GM18909 (cell line): Measurements from ENCODE around the gene KRT86.
"Not testable (repeated sequence)": the region's sequence is repeated elsewhere in the genome, so short reads cannot be mapped to it uniquely, and the experiment has no call there.

Experiments
- ATAC-seq: cut with Tn5 transposase; IDR thresholded peaks from one replicate; pipeline ENCODE4 v1.9.1; 2021; ENCODE audit warnings: mild to moderate bottlenecking; ENCODE audit not compliant: unreplicated experiment, poor library complexity

KRT86 gene

DNA sequence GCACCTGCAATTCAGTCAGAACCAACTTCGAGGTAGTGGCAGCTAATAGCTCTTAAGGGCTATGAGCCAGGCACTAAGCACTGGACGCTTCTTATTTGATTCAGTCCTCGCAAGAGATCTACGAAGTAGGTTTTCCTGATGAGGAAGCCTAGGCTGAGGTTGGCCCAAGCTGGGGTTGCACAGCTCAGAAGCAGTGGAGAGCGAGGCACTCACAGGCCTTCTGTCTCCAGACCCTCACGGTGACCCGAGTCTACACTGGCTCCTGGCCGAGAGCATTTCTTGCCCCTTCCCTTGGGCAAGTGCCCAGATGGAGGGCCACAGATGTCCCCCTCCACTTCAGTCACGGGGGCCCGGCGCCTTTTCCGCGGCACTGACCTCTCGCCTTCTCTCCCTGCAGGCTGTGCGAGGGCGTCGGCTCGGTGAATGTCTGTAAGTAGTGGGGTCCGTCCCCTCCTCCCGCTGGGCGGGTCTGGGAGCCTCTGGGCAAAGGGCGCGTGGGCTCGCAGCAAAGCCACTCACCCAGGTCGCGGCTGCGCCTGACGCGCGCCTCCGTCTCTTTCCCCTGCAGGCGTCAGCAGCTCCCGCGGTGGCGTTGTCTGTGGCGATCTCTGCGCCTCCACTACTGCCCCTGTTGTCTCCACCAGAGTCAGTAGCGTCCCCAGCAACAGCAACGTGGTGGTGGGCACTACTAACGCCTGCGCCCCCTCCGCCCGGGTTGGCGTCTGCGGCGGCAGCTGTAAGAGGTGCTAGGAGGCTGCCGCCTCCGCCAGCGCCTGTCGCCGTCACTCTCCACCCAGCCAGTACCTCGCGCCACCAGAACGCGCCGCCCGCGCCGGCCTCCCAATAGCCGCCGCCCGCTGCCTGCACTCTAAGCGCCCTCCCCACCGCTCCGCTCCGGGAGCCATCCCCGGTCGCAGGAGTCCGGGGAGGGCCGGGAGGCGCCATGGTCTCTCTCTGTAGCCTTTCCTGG, 33.7 kb downstream of the KRT86 start:
- no peak for ATAC-seq

DNA sequence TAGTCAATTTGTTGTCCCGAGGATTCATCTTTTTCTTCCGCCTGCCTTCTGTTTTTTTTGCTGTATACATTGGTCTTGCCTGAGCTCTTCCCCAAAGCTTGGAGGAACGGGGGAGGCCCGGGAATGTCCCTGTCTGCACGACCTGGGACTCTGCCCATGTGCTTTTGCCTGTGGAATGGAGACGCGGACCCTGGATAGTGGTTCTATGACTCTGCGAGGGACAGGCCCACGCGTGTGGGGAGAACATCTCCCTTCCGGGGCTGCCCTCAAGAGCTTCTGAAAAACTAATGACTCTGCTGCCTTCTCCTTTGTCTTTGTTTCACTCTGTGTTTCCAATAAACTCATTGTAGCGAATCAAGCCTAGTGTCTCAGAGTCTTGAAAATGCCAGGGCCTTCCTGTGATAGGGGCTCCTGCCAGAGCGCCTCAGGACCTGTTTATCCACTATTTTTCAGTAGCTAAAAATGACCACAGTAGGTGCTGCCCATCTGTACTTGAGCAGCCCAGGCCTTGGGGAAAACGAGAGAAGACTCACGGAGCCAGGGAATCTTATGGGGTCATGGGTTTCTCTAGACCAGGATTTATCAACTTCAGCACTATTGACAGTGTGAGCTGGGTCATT, 34.5 kb downstream of the KRT86 start:
- no peak for ATAC-seq

GRCh38 chr12:52310622-52311284, 36.3 kb downstream of the KRT86 start:
- no peak for ATAC-seq

GRCh38 chr12:52311285-52311648, 36.8 kb downstream of the KRT86 start:
- ATAC-seq: no peak

DNA sequence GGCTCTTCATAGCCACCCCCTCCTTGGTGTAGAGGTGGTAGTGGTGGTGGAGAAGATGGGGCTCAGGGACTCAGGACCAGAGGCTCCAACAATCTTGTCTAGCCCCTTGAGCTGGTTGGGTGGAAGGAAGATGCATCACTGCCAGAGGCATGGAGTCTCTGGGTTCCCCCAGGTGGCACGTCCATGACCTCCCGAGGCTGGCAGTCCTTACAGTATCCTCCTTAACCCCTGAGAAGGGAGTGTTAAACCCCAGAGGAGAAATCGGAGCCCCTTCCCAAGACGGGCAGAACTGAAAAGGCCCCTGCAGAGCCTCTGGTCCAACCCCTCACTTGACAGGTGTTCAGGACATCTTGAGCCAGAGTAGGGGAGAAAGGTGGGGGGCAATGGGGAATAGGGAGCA, 37.6 kb downstream of the KRT86 start:
- no peak for ATAC-seq

DNA sequence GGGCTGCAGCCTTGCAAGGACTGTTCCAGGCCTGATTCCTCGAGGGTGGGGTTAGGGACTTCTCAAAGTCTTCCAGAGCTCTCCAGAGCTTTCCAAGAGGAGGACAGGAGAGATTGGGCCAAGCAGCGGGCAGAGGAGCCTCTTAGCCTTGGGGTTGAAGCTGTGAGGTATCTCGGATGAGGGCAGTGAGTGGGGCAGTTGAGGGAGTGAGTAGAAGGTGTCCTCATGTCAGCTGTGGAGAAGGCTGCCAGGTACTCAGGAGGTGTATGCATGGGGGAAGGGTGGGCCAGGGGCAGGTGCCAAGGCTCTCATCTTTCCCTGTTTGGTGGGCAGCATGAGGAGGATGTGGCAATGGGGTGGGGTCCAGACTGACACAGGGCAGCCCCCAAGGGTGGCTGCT, 39.0 kb downstream of the KRT86 start:
- ATAC-seq: no peak

- ATAC-seq: no peak
Measured at GRCh38 chr12:52313926-52314325, 39.5 kb downstream of the KRT86 start.

GRCh38 chr12:52314511-52314910, 40.1 kb downstream of the KRT86 start:
- ATAC-seq: no peak

DNA sequence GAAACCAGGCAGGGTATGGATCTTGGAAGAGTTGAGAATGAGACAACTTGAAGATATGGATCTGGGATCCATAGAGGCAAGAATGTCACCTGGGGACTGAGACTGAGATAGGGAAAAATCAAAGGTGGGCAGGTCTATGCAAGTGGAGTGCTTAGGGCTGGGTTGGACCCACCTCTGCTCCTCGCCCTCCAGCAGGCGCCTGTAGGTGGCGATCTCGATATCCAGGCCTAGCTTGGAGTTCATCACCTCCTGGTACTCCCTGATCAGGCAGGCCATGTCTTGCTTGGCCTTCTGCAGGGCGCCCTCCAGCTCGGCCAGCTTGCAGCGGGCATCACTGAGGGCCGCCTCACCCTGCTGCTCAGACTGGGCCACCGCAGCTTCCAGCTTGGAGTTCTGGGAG, 41.3 kb downstream of the KRT86 start:
- ATAC-seq: not testable (repeated sequence)

DNA sequence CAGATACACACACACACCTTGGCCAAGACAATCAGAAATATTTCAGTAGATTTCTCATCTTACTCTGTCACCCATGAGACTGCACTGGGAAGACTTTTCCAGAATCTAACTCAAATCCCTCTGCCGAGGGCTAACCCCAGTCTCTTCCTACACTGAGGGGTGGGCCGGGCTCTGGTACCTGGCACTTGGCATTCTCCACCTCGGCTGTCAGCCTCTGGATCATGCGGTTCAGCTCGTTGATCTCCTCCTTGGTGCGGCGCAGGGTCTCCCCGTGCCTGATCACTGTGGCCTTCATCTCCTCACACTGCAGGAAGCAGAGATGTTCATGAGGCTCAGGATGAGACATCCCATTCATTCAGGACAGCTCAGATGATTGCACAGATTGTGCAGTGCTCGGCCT, 41.8 kb downstream of the KRT86 start:
- ATAC-seq: no peak

DNA sequence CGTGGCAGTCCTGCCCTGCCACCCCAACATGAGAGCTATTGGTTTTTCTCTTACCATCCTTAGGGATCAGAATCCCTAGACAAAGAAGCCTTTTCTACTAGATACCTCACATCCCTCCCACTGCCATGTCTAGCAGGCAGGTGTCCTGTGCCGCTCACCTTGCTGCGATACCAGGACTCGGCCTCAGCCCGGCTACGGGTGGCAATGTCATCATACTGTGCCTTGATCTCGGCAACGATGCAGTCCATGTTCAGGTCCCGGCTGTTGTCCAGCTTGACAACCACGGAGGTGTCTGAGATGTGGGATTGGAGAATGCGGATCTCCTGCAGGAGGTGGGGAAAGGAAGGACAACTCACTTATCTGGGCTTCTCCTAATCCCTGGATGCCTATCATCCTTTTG, 42.3 kb downstream of the KRT86 start:
- no peak for ATAC-seq

DNA sequence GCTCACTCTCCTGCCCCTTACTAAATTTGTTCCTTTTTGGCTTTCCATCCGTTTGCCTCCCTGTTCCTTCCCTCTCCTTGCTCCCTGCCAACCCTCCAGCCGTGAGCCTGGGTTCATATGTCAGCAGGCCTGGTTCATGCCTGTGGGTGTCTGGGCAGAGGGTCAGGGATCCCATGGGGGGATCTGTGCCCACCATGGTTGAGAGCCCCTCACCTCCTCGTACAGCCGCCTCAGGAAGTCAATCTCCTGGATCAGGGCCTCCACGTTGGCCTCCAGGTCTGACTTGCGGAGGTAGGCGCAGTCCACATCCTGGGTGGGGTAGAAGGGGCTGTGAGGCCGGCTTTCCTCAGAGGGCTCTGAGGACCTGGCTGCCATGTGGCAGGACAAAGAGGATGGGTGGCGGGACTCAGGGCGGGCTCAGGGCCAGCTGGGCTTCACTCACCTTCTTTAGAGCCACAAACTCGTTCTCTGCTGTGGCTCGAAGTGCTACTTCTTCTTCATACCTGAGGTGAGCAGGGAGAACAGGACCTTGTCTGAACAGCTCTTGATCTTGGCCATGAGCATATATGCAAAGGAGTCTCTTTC, 43.1 kb downstream of the KRT86 start:
- no peak for ATAC-seq

- no peak for ATAC-seq
Measured at GRCh38 chr12:52318241-52318990, 44.0 kb downstream of the KRT86 start.

DNA sequence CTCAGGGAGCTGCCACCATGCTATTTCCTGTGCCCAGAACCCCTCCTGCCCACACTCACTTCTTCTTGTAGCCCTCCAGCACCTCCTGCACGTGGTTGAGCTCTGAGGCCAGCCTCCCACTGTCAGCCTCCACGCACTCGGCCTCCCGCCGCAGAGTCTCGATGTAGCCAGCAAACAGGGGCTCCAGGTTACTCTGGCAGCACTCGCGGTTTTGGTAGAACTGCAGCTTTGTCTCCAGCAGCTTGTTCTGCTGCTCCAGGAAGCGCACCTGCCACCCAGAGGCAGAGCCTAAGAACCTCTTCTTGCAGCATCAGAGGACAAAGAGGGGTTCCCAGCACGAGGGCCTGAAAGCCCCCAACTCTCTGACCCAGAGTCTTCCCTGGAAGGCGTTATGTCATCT, 44.7 kb downstream of the KRT86 start:
- no peak for ATAC-seq

GRCh38 chr12:52320784-52321400, 46.4 kb downstream of the KRT86 start, which contains the start of gene KRT83:
Gene KRT83 (minus strand): TSS chr12:52321398. CDS start chr12:52321335, 63 bp downstream.
- ATAC-seq: no peak

GRCh38 chr12:52321418-52321817, 47.0 kb downstream of the KRT86 start:
- ATAC-seq: no peak

GRCh38 chr12:52322069-52322468, 47.6 kb downstream of the KRT86 start:
- no peak for ATAC-seq

DNA sequence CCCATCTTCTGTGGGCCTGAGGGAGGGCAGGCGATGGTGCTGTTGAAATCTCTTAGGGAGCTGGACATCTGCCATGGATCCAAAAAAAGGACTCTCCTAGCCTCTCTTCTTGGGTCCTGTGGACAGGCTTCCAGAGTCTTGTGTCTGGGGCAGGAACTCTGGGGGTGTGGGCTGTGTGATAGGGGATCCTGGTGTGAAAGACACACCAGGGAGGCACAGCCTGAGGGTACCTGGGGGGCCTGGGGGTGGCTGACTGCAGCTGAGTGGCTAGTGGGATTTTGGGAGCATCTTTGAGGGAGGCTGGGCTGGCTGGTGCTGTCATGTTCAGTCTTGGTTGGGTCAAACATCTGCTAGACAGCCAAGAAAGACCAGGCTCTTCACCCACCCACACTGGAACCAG, 48.6 kb downstream of the KRT86 start:
- no peak for ATAC-seq

DNA sequence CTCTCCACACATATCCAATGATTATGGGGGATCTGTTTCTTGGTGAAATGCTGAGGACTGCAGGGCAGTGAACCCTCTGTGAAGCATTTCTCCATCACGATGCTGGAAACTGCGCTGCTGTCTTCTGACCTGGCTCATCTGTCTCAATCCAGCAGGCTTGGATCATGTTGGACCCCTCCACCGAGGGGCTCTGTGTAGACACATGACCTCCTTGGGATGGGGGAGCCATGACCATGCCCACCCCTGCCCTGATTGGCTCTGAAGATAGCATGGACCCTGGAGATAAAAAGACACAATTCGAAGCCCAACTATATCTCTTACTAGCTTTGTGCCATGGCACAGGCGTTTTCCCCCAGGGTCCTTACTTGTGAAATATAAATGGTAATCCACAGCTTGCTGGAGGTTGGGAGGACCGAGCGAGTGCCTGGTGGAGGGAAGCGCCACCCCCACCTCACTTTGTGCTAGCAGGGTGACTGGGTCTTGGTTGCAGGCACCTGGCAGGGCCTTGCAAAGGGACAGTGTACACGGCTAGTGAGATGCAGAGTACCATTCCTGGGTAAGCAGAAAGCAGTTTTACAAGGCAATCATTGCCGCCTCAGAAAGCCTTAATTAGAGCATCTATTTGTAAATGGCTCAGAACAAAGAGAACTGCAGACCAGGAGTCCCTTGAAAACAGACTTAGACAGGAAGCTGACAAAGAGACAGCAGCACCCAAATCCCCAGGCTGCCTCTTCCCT, 49.1 kb downstream of the KRT86 start:
- no peak for ATAC-seq
